GM12878 (cell line): ENCODE results near the gene KRTAP5-8. TPM values are rescaled to one million over a fixed set of nuclear protein-coding genes. Genes with fewer than 3 reads are reported as not detected.
"Not testable (repeated sequence)": the region's sequence is repeated elsewhere in the genome, so short reads cannot be mapped to it uniquely, and the experiment has no call there.

Source experiments
- ATAC-seq: fragments of 200-7000 bp; cut with Tn5 transposase; 3 replicates; pipeline ENCODE4 v1.9.1; 2020; ENCODE audit warnings: mild to moderate bottlenecking, moderate library complexity
- BruUV-seq: library from RNA; stranded (reverse); fragments of 400-500 nt; replicated peaks from 2 replicates; lab custom pipeline; 2021; lab: Mats Ljungman, UMichigan
- CTCF ChIA-PET: fragments of 300-600 bp; sonication (Branson Sonifier 250); formaldehyde crosslinking; extraction: SDS; loops from one replicate; lab custom pipeline; 2021; ENCODE audit warnings: inconsistent platforms; lab: Yijun Ruan, JAX
- POLR2A ChIA-PET: fragments of 350-600 bp; formaldehyde crosslinking; extraction: SDS; loops from one replicate; lab custom pipeline; 2021; ENCODE audit warnings: inconsistent platforms; lab: Charles Lee
- RAD21 ChIA-PET: fragments of 300-600 bp; sonication (Branson Sonifier 250); formaldehyde crosslinking; loops from one replicate; lab custom pipeline; 2023; ENCODE audit warnings: antibody characterized with exemption; ENCODE audit not compliant: unreplicated experiment; lab: Charles Lee
- SMC1A ChIA-PET: fragments of 300-600 bp; sonication (Branson Sonifier 250); formaldehyde crosslinking; loops from one replicate; lab custom pipeline; 2023; ENCODE audit not compliant: unreplicated experiment, uncharacterized antibody; lab: Charles Lee
- DNase-seq: peaks from one replicate; pipeline ENCODE4 v3.0.0-alpha.2; 2011; ENCODE audit warnings: low read depth, low spot score
- FAIRE-seq: peaks from 3 replicates; lab custom pipeline; 2011; peaks lifted over from hg19 to GRCh38; lab: Jason Lieb, UNC
- H2AFZ ChIP-seq: 2 replicates; pipeline ENCODE4 v1.6.0; 2011; ENCODE audit warnings: low read depth, low read length, control low read depth; ENCODE audit not compliant: control insufficient read depth
- H3K27ac ChIP-seq: 2 replicates; pipeline ENCODE4 v1.5.1; 2011; ENCODE audit warnings: control low read depth; ENCODE audit not compliant: control insufficient read depth, insufficient read depth
- H3K27me3 ChIP-seq, 2 experiments: replicated peaks in 1 of 2; 2 replicates each; pipeline versions ENCODE4 v1.6.0 to v1.6.1; 2011; ENCODE audit warnings: low read length in 1 of 2; ENCODE audit not compliant: control insufficient read depth in 2 of 2, insufficient read depth in 2 of 2
- H3K36me3 ChIP-seq, 2 experiments: 2 replicates each; pipeline ENCODE4 v1.5.1; 2011; ENCODE audit warnings: low read length in 1 of 2; ENCODE audit not compliant: control insufficient read depth in 2 of 2, insufficient read depth in 2 of 2
- H3K4me1 ChIP-seq: 2 replicates; pipeline ENCODE4 v1.6.1; 2011; ENCODE audit warnings: mild to moderate bottlenecking, low read length, moderate library complexity, mixed read lengths; ENCODE audit not compliant: control insufficient read depth, insufficient read depth
- H3K4me2 ChIP-seq: 2 replicates; pipeline ENCODE4 v1.6.0; 2011; ENCODE audit warnings: control low read depth; ENCODE audit not compliant: control insufficient read depth, insufficient read depth
- H3K4me3 ChIP-seq: fragments of 200-600 bp; sonication (generic); 2 replicates; pipeline ENCODE4 v1.5.1; 2016
- H3K79me2 ChIP-seq: 2 replicates; pipeline ENCODE4 v1.6.0; 2011; ENCODE audit warnings: low read length; ENCODE audit not compliant: control insufficient read depth, insufficient read depth
- H3K9ac ChIP-seq: 2 replicates; pipeline ENCODE4 v1.8.0; 2011; ENCODE audit warnings: low read length, control low read depth, mixed read lengths; ENCODE audit not compliant: control insufficient read depth, insufficient read depth
- H3K9me3 ChIP-seq: replicated peaks from 3 replicates; pipeline ENCODE4 v1.5.1; 2011; ENCODE audit warnings: mild to moderate bottlenecking, low read length; ENCODE audit not compliant: control insufficient read depth, insufficient read depth
- H4K20me1 ChIP-seq: 2 replicates; pipeline ENCODE4 v1.6.0; 2011; ENCODE audit not compliant: control insufficient read depth, insufficient read depth
- EZH2 ChIP-seq: IDR thresholded peaks from 2 replicates; pipeline ENCODE4 v1.6.1; 2012; ENCODE audit warnings: low read depth, mild to moderate bottlenecking, control low read depth, inconsistent platforms, low read length, borderline replicate concordance; ENCODE audit not compliant: control insufficient read depth
- WGBS: methylation state at CpG from one replicate; pipeline ENCODE4 v1.1.6; 2016; ENCODE audit warnings: low lambda C conversion rate; ENCODE audit not compliant: insufficient replicate concordance, insufficient coverage; ENCODE audit errors: missing lambda C conversion rate; 5-methylcytosine and 5-hydroxymethylcytosine counted together
- in situ Hi-C: fragments of 300-500 bp; cut with MboI; formaldehyde crosslinking; loops from 9 replicates; pipeline ENCODE4 v1.14.3; 2018; ENCODE audit warnings: mixed read lengths
- intact Hi-C: fragments of 100-400 bp; cut with micrococcal nuclease; formaldehyde crosslinking; loops from one replicate; pipeline ENCODE4 v1.14.2; 2022; ENCODE audit not compliant: unreplicated experiment
- polyA plus RNA-seq, 11 experiments: library from polyadenylated mRNA; depleted of rRNA in 4 of 11; unstranded in 6 of 11; stranded (reverse) in 5 of 11; fragments of >200 nt; fragmentation: Nextera tagmentation in 4 of 11; fragmentation: Illumina TruSeq in 1 of 11; extraction: Ambion mirVana in 4 of 11; extraction: Trizol in 1 of 11; gene quantifications; 1 replicate in 1 of 11; 2 replicates in 10 of 11; pipeline versions ENCODE4 v1.2.1 to v1.2.3, GENCODE V29; 2011 to 2016; ENCODE audit warnings: inconsistent platforms in 2 of 11, missing spikeins in 2 of 11, low read depth in 1 of 11
- total RNA-seq, 4 experiments: library from RNA; depleted of rRNA in 3 of 4; stranded (reverse); fragments of >200 nt in 3 of 4; fragmentation: Illumina TruSeq in 1 of 4; extraction: Trizol in 1 of 4; gene quantifications; 2 replicates each; pipeline versions ENCODE4 v1.2.1 to v1.2.3, GENCODE V29; 2013 to 2021
- TF ChIP-seq, protein P1 (sequence below): IDR thresholded peaks from 2 replicates; pipeline ENCODE4 v1.6.1; 2011; ENCODE audit warnings: low read depth, low read length, improper control_type of control experiment, borderline replicate concordance
- TF ChIP-seq, protein P2 (sequence below): IDR thresholded peaks from 2 replicates; pipeline ENCODE4 v1.6.1; 2012; ENCODE audit warnings: low read depth, low read length, improper control_type of control experiment

The KRTAP5-8 gene
- total and polyA plus RNA-seq, 10 of the 15 experiments (the other 5 are each of a cell fraction or from before 2014, with no cell fraction given) = 0.07 to 0.36 (median 0.13) TPM; not detected in 6

DNA sequence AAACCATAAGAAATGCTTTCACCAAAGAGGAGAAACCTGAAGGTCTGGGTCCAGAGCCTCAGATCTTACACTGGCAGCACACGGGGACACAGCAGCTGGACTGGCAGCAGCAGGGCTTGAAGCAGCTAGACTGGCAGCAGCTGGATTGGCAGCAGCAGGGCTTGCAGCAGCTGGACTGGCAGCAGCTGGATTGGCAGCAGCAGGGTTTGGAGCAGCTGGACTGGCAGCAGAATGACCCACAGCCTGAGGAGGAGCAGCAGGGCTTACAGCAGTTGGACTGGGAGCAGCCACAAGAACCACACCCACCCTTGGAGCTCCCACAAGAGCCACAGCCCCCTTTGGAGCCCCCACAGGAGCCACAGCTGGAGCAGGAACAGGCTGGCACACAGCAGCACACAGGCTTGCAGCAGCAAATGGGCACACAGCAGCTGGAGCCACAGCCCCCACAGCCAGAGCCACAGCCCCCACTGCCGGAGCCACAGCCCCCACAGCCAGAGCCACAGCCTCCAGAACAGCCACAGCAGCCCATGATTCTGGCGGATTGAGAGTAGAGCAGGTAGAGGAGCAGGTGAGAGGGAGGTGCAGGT is 44.6 kb downstream of the KRTAP5-8 start, which contains the start of gene KRTAP5-11:
TSS of gene KRTAP5-11 (minus strand) at position 567 of the 587 bp plus-strand sequence. CDS start at position 529, 38 bp downstream.
- POLR2A ChIA-PET = no interaction called here

DNA sequence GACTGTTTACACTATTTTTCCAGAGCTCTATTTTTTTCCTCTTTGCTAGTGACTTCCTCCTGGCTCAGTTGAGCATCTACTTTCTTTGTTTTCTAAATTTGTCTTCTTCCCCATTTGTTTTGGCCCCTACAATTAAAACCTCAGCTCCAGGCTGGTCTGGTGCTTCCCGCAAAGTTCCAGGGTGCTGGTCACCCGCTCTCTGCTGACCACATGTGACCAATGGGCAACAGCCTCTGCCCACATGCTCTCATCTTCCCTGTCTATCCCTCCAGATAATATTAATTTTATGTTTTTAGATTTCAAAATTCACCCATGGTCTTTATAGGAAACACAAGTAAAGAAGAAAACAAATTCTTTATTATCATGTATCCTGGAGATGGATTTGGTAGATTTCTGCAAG is 45.1 kb downstream of the KRTAP5-8 start:
- RAD21 ChIA-PET, DNase-seq, H3K4me2 ChIP-seq, ATAC-seq, SMC1A ChIA-PET, H3K36me3 ChIP-seq, H3K4me3 ChIP-seq, H3K9me3 ChIP-seq, H4K20me1 ChIP-seq, H3K79me2 ChIP-seq, CTCF ChIA-PET, H3K27ac ChIP-seq, FAIRE-seq, BruUV-seq, POLR2A ChIA-PET, H3K4me1 ChIP-seq, in situ Hi-C loops, H2AFZ ChIP-seq, H3K27me3 ChIP-seq, intact Hi-C loops, H3K9ac ChIP-seq: not testable (repeated sequence)
- 24% methylated on average over 2 of the region's 2 CpGs for WGBS

More for the DNA sequence above, 44.6 kb downstream of the KRTAP5-8 start, which contains the start of gene KRTAP5-11:
- DNase-seq (no peak), ATAC-seq (no peak), FAIRE-seq (no peak)
- in situ Hi-C loops = no loop called here
- 24% methylated on average over 3 of the region's 3 CpGs for WGBS
- no peak within 1 kb of the TSS for H3K9ac ChIP-seq
- H3K36me3 ChIP-seq = no peaks in the 10 kb centered on the region
- BruUV-seq = no TSS peak
- H4K20me1 ChIP-seq = no peaks in the 10 kb centered on the region
- intact Hi-C loops = no loop called here
- RAD21 ChIA-PET = no interaction called here
- no peak within 1 kb of the TSS for H3K27ac ChIP-seq
- no peak within 1 kb of the TSS for H3K4me2 ChIP-seq
- SMC1A ChIA-PET = no interaction called here
- no peaks in the 10 kb centered on the region for H3K79me2 ChIP-seq
- no peaks in the 10 kb centered on the region for H3K27me3 ChIP-seq
- CTCF ChIA-PET = no interaction called here
- H3K9me3 ChIP-seq = no peaks in the 10 kb centered on the region
- TF ChIP-seq, protein P1, sequence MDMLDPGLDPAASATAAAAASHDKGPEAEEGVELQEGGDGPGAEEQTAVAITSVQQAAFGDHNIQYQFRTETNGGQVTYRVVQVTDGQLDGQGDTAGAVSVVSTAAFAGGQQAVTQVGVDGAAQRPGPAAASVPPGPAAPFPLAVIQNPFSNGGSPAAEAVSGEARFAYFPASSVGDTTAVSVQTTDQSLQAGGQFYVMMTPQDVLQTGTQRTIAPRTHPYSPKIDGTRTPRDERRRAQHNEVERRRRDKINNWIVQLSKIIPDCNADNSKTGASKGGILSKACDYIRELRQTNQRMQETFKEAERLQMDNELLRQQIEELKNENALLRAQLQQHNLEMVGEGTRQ = no peak
- TF ChIP-seq, protein P2, sequence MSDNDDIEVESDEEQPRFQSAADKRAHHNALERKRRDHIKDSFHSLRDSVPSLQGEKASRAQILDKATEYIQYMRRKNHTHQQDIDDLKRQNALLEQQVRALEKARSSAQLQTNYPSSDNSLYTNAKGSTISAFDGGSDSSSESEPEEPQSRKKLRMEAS = no peak
- no peak for TF ChIP-seq EZH2
- H3K4me3 ChIP-seq = no peak within 1 kb of the TSS
- no peak within 1 kb of the TSS for H2AFZ ChIP-seq
- H3K4me1 ChIP-seq = no peaks in the 10 kb centered on the region

DNA sequence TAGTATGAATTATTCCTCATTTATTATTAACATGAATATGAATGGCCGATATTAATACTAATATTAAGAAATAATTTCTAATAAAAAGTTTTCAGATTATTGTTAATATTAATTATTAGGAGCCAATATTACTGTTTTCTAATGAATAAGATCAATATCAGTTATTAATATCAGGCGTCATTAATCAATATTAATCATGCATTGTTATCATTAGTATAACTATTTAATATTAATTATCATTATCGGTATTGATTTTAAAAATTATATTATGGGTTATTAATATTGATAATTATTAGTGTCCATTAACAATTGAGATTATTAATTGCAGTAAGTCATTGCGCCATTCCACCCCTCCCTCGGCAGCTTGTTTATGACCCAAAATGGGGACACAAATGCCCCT is 47.8 kb downstream of the KRTAP5-8 start:
- POLR2A ChIA-PET, H3K4me1 ChIP-seq, H3K9ac ChIP-seq, BruUV-seq, SMC1A ChIA-PET, H2AFZ ChIP-seq, ATAC-seq, H3K27me3 ChIP-seq, DNase-seq, H3K27ac ChIP-seq, CTCF ChIA-PET, FAIRE-seq, H3K4me3 ChIP-seq, H3K36me3 ChIP-seq, H3K79me2 ChIP-seq, RAD21 ChIA-PET, in situ Hi-C loops, H4K20me1 ChIP-seq, H3K4me2 ChIP-seq, intact Hi-C loops, H3K9me3 ChIP-seq: not testable (repeated sequence)
- 68% methylated on average over 5 of the region's 5 CpGs for WGBS
